Loucy (cell line): ENCODE measurements around the gene NRG2.

ENCODE experiments used
- H2AFZ ChIP-seq: fragments of 200-600 bp; sonication (generic); 2 replicates; pipeline ENCODE4 v1.6.0; 2016; ENCODE audit warnings: antibody characterized with exemption, mild to moderate bottlenecking, low read length, moderate library complexity
- H3F3A ChIP-seq: fragments of 200-600 bp; 2 replicates; pipeline ENCODE4 v1.6.0; 2016; ENCODE audit warnings: antibody characterized with exemption, low read depth, mild to moderate bottlenecking
- H3K27me3 ChIP-seq: fragments of 200-600 bp; sonication (generic); 2 replicates; pipeline ENCODE4 v1.6.1; 2014; ENCODE audit warnings: low read length, mild to moderate bottlenecking; ENCODE audit not compliant: insufficient read depth, poor library complexity, severe bottlenecking
- H3K36me3 ChIP-seq: fragments of 200-600 bp; sonication (generic); 2 replicates; pipeline ENCODE4 v1.6.1; 2016; ENCODE audit warnings: low read length; ENCODE audit not compliant: insufficient read depth
- H3K4me1 ChIP-seq: fragments of 200-600 bp; sonication (generic); 2 replicates; pipeline ENCODE4 v1.5.1; 2014; ENCODE audit warnings: low read length, mild to moderate bottlenecking; ENCODE audit not compliant: insufficient read depth, poor library complexity, severe bottlenecking
- H3K4me2 ChIP-seq: fragments of 200-600 bp; sonication (generic); 2 replicates; pipeline ENCODE4 v1.6.0; 2014; ENCODE audit warnings: antibody characterized with exemption, low read length, low read depth, mild to moderate bottlenecking; ENCODE audit not compliant: poor library complexity, severe bottlenecking
- H3K4me3 ChIP-seq: fragments of 200-600 bp; sonication (generic); 2 replicates; pipeline ENCODE4 v1.5.1; 2014; ENCODE audit warnings: low read length, mild to moderate bottlenecking, mixed read lengths; ENCODE audit not compliant: poor library complexity, severe bottlenecking
- H3K79me2 ChIP-seq: fragments of 200-600 bp; sonication (generic); 2 replicates; pipeline ENCODE4 v1.6.1; 2014; ENCODE audit warnings: low read length; ENCODE audit not compliant: insufficient read depth
- H3K9ac ChIP-seq: fragments of 200-600 bp; sonication (generic); 2 replicates; pipeline ENCODE4 v1.6.0; 2014; ENCODE audit warnings: mild to moderate bottlenecking, low read depth, low read length, moderate library complexity; ENCODE audit not compliant: poor library complexity, severe bottlenecking
- H3K9me2 ChIP-seq: fragments of 200-600 bp; sonication (generic); replicated peaks from 2 replicates; pipeline ENCODE4 v1.6.1; 2016; ENCODE audit warnings: low read depth, low read length, mixed read lengths
- H3K9me3 ChIP-seq: fragments of 200-600 bp; sonication (generic); 2 replicates; pipeline ENCODE4 v1.6.1; 2014; ENCODE audit warnings: mild to moderate bottlenecking, antibody characterized with exemption, low read length, low read depth; ENCODE audit not compliant: insufficient read depth
- H4K20me1 ChIP-seq: fragments of 200-600 bp; sonication (generic); 2 replicates; pipeline ENCODE4 v1.6.0; 2014; ENCODE audit warnings: antibody characterized with exemption, low read length, mild to moderate bottlenecking; ENCODE audit not compliant: insufficient read depth, poor library complexity, severe bottlenecking
- CTCF ChIP-seq: fragments of 200-600 bp; sonication (generic); conservative IDR thresholded peaks from 2 replicates; pipeline ENCODE4 v1.5.1; 2014; ENCODE audit warnings: mild to moderate bottlenecking, antibody characterized with exemption, low read length
- EZH2phosphoT487 ChIP-seq: fragments of 200-600 bp; IDR thresholded peaks from 2 replicates; pipeline ENCODE4 v1.6.1; 2018; ENCODE audit warnings: antibody characterized with exemption, mild to moderate bottlenecking, moderate library complexity, borderline replicate concordance

NRG2 gene

DNA sequence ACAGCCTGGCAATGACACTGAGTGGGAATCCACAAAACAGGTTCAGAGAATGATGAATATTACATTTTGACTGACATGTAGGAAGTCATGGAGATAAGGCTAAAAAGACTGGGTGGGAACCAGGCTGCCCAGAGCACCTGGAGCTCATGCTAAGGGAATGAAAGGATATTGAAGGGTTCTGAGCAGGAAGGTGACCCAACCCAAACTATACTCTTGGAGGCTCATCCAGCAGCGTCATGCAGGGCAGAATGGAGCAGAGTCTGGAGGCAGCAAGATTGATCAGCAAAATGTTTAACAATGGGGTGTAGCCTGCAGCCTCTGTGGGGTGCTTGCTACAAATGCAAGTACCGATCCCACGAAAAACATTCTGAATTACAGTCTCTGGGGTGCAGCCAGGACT lies 127.3 kb downstream of the NRG2 start:
- Histone ChIP-seq H3K79me2 (no peaks in the 10 kb centered on the region), H3K9me3 (no peaks in the 10 kb centered on the region), H3K9me2 (no peaks in the 10 kb centered on the region), H3K36me3 (no peaks in the 10 kb centered on the region), H3K4me3 (no peak overlapping the region), H3K27me3 (no peaks in the 10 kb centered on the region), H4K20me1 (no peaks in the 10 kb centered on the region), H3K4me1 (no peaks in the 10 kb centered on the region), H3K4me2 (no peak overlapping the region), H3F3A (no peaks in the 10 kb centered on the region), H2AFZ (no peak overlapping the region), H3K9ac (no peak overlapping the region)
- TF ChIP-seq CTCF (no peak), EZH2phosphoT487 (no peak)

DNA sequence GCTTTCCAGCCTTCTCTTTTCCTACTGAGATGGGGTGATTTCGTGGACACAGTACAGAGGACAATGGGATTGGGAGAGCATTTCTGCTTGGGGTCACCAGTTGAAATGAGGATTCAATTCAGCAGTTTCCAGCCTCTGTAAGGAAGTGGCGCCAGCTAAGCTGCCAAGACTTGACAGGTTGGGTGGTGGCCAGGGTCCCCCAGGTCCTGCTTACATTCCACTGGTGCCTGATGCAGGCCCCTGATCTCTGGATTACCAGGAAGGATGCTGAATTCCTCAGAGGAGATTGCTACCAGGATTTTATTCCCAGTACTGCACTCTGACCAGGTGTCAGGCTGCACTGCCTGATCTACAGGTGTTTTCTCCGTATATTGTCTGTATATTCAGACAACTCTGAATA lies 127.8 kb downstream of the NRG2 start:
- Histone ChIP-seq H3K4me2 (no peak overlapping the region), H2AFZ (no peak overlapping the region), H3K9me3 (no peaks in the 10 kb centered on the region), H3K4me1 (no peaks in the 10 kb centered on the region), H3K9me2 (no peaks in the 10 kb centered on the region), H3F3A (no peaks in the 10 kb centered on the region), H3K9ac (no peak overlapping the region), H3K27me3 (no peaks in the 10 kb centered on the region), H3K36me3 (no peaks in the 10 kb centered on the region), H4K20me1 (no peaks in the 10 kb centered on the region), H3K79me2 (no peaks in the 10 kb centered on the region), H3K4me3 (no peak overlapping the region)
- no peak for TF ChIP-seq EZH2phosphoT487
- no peak for TF ChIP-seq CTCF

- Histone ChIP-seq H3K4me1 (no peaks in the 10 kb centered on the region), H4K20me1 (no peaks in the 10 kb centered on the region), H3K9ac (no peak overlapping the region), H3K4me3 (no peak overlapping the region), H3K79me2 (no peaks in the 10 kb centered on the region), H2AFZ (no peak overlapping the region), H3K36me3 (no peaks in the 10 kb centered on the region), H3K9me2 (no peaks in the 10 kb centered on the region), H3K9me3 (no peaks in the 10 kb centered on the region), H3F3A (no peaks in the 10 kb centered on the region), H3K27me3 (no peaks in the 10 kb centered on the region), H3K4me2 (no peak overlapping the region)
- TF ChIP-seq CTCF (no peak), EZH2phosphoT487 (no peak)
Observed at GRCh38 chr5:139914218-139914807, 128.8 kb downstream of the NRG2 start.
